HCT116 (cell line): ENCODE measurements around the gene ZSCAN5A.
"Not testable (repeated sequence)": the region's sequence is repeated elsewhere in the genome, so short reads cannot be mapped to it uniquely, and the experiment has no call there.

Source experiments
- CTCF ChIP-seq, 3 experiments: fragments of 200-600 bp in 1 of 3; sonication (generic) in 1 of 3; IDR thresholded peaks in 2 of 3; conservative IDR thresholded peaks in 1 of 3; 2 replicates each; pipeline ENCODE4 v1.5.1; 2012 to 2017; ENCODE audit warnings: low read depth in 2 of 3, low read length in 2 of 3, antibody characterized with exemption in 1 of 3, borderline replicate concordance in 1 of 3, control low read depth in 1 of 3, mild to moderate bottlenecking in 1 of 3, mixed read lengths in 1 of 3, mixed run types in 1 of 3, moderate library complexity in 1 of 3; ENCODE audit not compliant: insufficient read depth in 1 of 3
- SIN3A ChIP-seq: IDR thresholded peaks from 2 replicates; pipeline ENCODE4 v1.6.1; 2012; ENCODE audit warnings: low read depth

GRCh38 chr19:56261932-56262331 is 52.7 kb downstream of the ZSCAN5A start:
- TF ChIP-seq SIN3A; CTCF (IDR thresholded peaks at IDR 0.05 in 2 of 3, conservative IDR thresholded peaks at IDR 0.05 in 1 of 3; ENCODE audit: borderline replicate concordance in 1 of 3, insufficient read depth in 1 of 3, low read depth in 2 of 3, low read length in 2 of 3): not testable (repeated sequence)
